Measurements from ENCODE around the gene MED1. TPM values are rescaled to one million over a fixed set of nuclear protein-coding genes. Genes with fewer than 3 reads are reported as not detected.
"Not testable (repeated sequence)": the region's sequence is repeated elsewhere in the genome, so short reads cannot be mapped to it uniquely, and the experiment has no call there.

The MED1 gene
- total and polyA plus RNA-seq, 5 donors, result 8.9 to 25.8 (median 21.5) TPM

GRCh38 chr17:39439868-39440267, 11.2 kb downstream of the MED1 start:
- H3K9me3 ChIP-seq (ENCODE audit: control insufficient read depth, low read length); H3K27me3 ChIP-seq (ENCODE audit: control insufficient read depth, insufficient read depth); H3K27ac ChIP-seq (ENCODE audit: low read length); H3K4me3 ChIP-seq (ENCODE audit: low read length); H3K4me1 ChIP-seq (ENCODE audit: control insufficient read depth, insufficient read depth, low read length); ATAC-seq; intact Hi-C loops (cut with DNase I); DNase-seq: not testable (repeated sequence)
- WGBS, result 96% methylated on average over 2 of the region's 2 CpGs

GRCh38 chr17:39429600-39429999, 21.5 kb downstream of the MED1 start:
- WGBS, result over 99% methylated on average over 4 of the region's 4 CpGs
- ATAC-seq, result no peak

GRCh38 chr17:39416141-39416540, 34.9 kb downstream of the MED1 start:
- Histone ChIP-seq H3K4me3 (ENCODE audit: low read length) (no peak overlapping the region), H3K4me1 (ENCODE audit: control insufficient read depth, insufficient read depth, low read length) (no peaks in the 10 kb centered on the region), H3K27me3 (ENCODE audit: control insufficient read depth, insufficient read depth) (no peaks in the 10 kb centered on the region), H3K9me3 (ENCODE audit: control insufficient read depth, low read length) (no peaks in the 10 kb centered on the region), H3K27ac (ENCODE audit: low read length) (no peak overlapping the region)
- intact Hi-C loops (cut with DNase I), result loop anchor here in 1 of 4 donors (10.0 kb wide), 1 partner anchor 89 kb away; no protein-coding TSS in a partner anchor
- no peak for DNase-seq
- no peak for ATAC-seq
- 81% methylated on average over 1 of the region's 1 CpG for WGBS

More at GRCh38 chr17:39429600-39429999, 21.5 kb downstream of the MED1 start:
- intact Hi-C loops (cut with DNase I), result no loop called here
- H3K27me3 ChIP-seq (ENCODE audit: control insufficient read depth, insufficient read depth), result no peaks in the 10 kb centered on the region
- H3K27ac ChIP-seq (ENCODE audit: low read length), result no peak overlapping the region
- no peak for DNase-seq
- H3K9me3 ChIP-seq (ENCODE audit: control insufficient read depth, low read length), result no peaks in the 10 kb centered on the region
- no peaks in the 10 kb centered on the region for H3K4me1 ChIP-seq (ENCODE audit: control insufficient read depth, insufficient read depth, low read length)
- no peak overlapping the region for H3K4me3 ChIP-seq (ENCODE audit: low read length)

GRCh38 chr17:39410279-39410678, 40.8 kb downstream of the MED1 start:
- no peak for DNase-seq
- WGBS, result 95% methylated on average over 13 of the region's 13 CpGs
- H3K9me3 ChIP-seq (ENCODE audit: control insufficient read depth, low read length), result no peaks in the 10 kb centered on the region

DNA sequence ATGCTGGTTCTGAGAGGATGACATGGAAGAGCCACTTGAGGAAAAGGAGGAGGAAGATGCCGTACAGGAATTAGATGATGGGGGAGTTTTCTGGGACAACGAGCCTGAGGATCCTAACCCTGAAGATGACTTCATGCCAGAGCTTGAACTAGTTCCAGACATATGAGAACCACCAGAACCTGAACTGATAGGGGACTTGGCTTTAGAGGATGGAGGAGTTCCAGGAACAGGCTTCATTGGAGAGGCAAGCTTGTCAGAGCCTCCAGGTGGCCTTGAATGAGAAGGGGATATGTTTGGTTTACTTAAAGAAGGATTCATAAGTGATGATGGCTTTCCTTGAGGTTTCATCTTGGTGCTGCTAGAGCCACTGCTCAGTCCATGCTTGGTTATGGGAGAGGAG, 42.7 kb downstream of the MED1 start:
- DNase-seq, result no peak
- WGBS, result 55% methylated on average over 2 of the region's 2 CpGs
- no peaks in the 10 kb centered on the region for H3K9me3 ChIP-seq (ENCODE audit: control insufficient read depth, low read length)
- ATAC-seq, result no peak
- intact Hi-C loops (cut with DNase I), result no loop called here
- no peak overlapping the region for H3K27ac ChIP-seq (ENCODE audit: low read length)
- no peaks in the 10 kb centered on the region for H3K4me1 ChIP-seq (ENCODE audit: control insufficient read depth, insufficient read depth, low read length)
- H3K4me3 ChIP-seq (ENCODE audit: low read length), result no peak overlapping the region
- H3K27me3 ChIP-seq (ENCODE audit: control insufficient read depth, insufficient read depth), result no peaks in the 10 kb centered on the region

More at GRCh38 chr17:39410279-39410678, 40.8 kb downstream of the MED1 start:
- Histone ChIP-seq H3K27me3 (ENCODE audit: control insufficient read depth, insufficient read depth) (no peaks in the 10 kb centered on the region), H3K27ac (ENCODE audit: low read length) (no peak overlapping the region), H3K4me1 (ENCODE audit: control insufficient read depth, insufficient read depth, low read length) (no peaks in the 10 kb centered on the region), H3K4me3 (ENCODE audit: low read length) (no peak overlapping the region)
- intact Hi-C loops (cut with DNase I), result loop anchor here in 1 of 4 donors (10.0 kb wide), 1 partner anchor 95 kb away; no protein-coding TSS in a partner anchor
- no peak for ATAC-seq

DNA sequence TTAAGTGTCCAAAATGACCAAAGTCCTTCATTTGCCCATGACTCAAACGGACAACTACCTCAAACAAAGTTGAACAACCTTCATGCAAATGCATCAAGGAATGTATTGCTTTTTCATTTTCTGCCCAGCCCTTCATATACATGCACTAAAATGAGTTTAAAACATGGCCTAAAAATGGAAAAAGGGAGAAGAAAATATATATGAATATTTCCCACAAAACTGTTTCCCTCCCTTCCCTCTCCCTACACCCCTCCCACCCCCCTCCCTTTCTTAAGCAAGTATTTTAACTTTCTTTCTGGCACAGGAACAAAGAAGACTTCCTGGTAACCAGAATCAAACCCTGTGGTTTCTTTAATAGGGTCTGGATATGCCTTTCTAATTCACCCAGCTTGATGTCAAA, 44.1 kb downstream of the MED1 start:
- no peaks in the 10 kb centered on the region for H3K9me3 ChIP-seq (ENCODE audit: control insufficient read depth, low read length)
- intact Hi-C loops (cut with DNase I), result no loop called here
- 79% methylated on average over 1 of the region's 1 CpG for WGBS

DNA sequence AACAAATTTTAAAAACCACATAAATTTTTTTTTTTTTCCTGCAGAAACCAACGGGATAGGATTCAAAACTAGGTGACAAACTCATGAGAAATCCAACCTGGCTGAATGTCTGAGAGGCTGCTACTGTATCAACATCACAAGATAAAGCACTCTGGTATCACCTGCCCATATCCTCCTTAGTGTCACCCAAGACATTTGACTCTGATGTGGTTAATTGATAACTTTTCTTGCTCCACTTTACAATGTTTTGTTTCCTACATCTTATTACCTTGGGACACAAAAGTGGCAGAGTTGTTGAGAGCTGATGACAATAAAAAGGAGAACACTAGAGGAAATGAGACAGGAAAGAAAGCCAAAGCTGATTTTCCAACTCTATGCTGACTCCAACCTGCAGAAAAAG, 45.6 kb downstream of the MED1 start:
- 50% methylated on average over 1 of the region's 1 CpG for WGBS
- no peaks in the 10 kb centered on the region for H3K4me1 ChIP-seq (ENCODE audit: control insufficient read depth, insufficient read depth, low read length)
- H3K9me3 ChIP-seq (ENCODE audit: control insufficient read depth, low read length), result no peaks in the 10 kb centered on the region
- no peak for ATAC-seq
- H3K27ac ChIP-seq (ENCODE audit: low read length), result no peak overlapping the region
- DNase-seq, result no peak
- no peak overlapping the region for H3K4me3 ChIP-seq (ENCODE audit: low read length)
- no peaks in the 10 kb centered on the region for H3K27me3 ChIP-seq (ENCODE audit: control insufficient read depth, insufficient read depth)
- intact Hi-C loops (cut with DNase I), result no loop called here

More for the DNA sequence above, 44.1 kb downstream of the MED1 start:
- Histone ChIP-seq H3K27me3 (ENCODE audit: control insufficient read depth, insufficient read depth) (no peaks in the 10 kb centered on the region), H3K4me3 (ENCODE audit: low read length) (no peak overlapping the region), H3K4me1 (ENCODE audit: control insufficient read depth, insufficient read depth, low read length) (no peaks in the 10 kb centered on the region), H3K27ac (ENCODE audit: low read length) (no peak overlapping the region)
- ATAC-seq (no peak), DNase-seq (no peak)

DNA sequence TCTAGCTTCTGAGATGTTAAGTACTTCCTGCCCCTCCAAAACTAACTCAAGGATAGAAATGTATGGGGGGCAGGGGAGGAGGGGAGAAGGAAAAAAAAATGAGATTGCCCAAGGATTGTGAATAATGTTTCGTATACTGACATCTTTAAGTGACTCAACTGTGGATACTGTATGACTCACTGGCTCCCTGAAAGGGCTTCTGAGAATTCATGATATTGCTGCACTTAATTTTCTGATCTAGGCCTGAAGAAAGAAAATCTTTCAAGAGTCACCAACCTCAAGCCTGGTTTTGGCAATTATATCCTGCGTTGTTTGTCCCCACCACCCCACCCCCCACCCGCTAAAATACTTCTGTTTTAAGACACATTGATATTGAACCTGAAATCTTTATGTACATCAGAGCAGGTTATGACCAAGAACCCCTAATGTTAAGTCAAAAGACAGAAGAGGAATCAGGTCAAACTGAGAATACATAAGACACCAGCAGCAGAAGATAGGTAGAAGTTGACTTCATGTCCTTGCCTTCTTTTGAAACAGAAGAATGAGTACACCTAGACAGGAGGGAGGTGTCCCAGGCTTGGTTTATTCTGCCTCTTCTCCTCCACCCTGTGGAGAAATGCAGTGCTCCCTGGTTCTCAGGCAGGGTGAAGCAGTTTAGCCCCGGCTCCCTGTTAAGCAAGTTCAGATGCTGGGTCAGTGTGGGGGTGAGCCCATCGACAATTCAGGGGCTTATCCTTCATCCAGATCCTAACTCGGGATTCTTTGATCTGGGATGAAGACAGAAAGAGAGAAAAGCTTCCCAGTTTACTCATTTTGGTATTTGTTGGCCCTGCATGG, 46.3 kb downstream of the MED1 start:
- H3K27me3 ChIP-seq (ENCODE audit: control insufficient read depth, insufficient read depth), result no peaks in the 10 kb centered on the region
- H3K4me1 ChIP-seq (ENCODE audit: control insufficient read depth, insufficient read depth, low read length), result no peaks in the 10 kb centered on the region
- intact Hi-C loops (cut with DNase I), result no loop called here
- WGBS, result 83% methylated on average over 6 of the region's 6 CpGs
- H3K4me3 ChIP-seq (ENCODE audit: low read length), result no peak overlapping the region
- H3K9me3 ChIP-seq (ENCODE audit: control insufficient read depth, low read length), result no peaks in the 10 kb centered on the region
- DNase-seq (no peak), ATAC-seq (no peak)
- H3K27ac ChIP-seq (ENCODE audit: low read length), result no peak overlapping the region

DNA sequence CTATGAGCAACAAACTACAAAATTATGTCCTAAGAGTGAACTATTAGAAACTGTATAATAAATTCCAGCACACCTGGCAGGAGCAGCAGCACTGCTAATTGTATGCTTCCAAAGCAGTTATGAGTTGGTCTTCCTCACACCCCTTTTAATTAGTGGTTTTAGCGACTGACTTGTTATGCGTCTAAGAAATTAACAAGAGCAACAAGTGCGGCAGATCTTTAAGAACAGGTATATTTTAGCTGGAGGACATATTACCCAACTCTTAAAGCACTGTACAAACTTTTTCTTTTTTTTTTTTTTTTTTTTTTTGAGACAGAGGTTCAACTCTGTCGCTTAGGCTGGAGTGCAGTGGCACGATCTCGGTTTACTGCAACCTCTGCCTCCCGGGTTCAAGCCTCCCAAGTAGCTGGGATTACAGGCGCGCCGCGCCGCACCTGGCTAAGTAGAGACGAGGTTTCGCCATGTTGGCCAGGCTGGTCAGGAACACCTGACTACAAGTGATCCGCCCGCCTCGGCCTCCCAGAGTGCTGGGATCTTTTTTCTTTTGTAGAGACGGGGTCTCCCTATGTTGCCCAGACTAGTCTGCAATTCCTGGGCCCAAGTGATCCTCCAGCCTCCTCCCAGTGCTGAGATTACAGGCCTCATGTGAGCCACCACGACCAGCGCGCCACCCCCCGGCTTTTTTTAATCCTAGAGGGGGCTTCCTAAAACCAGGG, 48.0 kb downstream of the MED1 start:
- ATAC-seq (no peak), DNase-seq (peak in 1 of 3 donors; percentile 56)
- WGBS, result 57% methylated on average over 22 of the region's 22 CpGs
- Histone ChIP-seq H3K27me3 (ENCODE audit: control insufficient read depth, insufficient read depth) (no peaks in the 10 kb centered on the region), H3K9me3 (ENCODE audit: control insufficient read depth, low read length) (no peaks in the 10 kb centered on the region), H3K4me1 (ENCODE audit: control insufficient read depth, insufficient read depth, low read length) (no peaks in the 10 kb centered on the region), H3K27ac (ENCODE audit: low read length) (no peak overlapping the region), H3K4me3 (ENCODE audit: low read length) (no peak overlapping the region)
- intact Hi-C loops (cut with DNase I), result no loop called here

GRCh38 chr17:39402244-39402889, 48.7 kb downstream of the MED1 start:
- intact Hi-C loops (cut with DNase I), result no loop called here
- H3K4me3 ChIP-seq (ENCODE audit: low read length), result peak overlapping the region; percentile 90
- H3K27ac ChIP-seq (ENCODE audit: low read length), result peak overlapping the region; percentile 79
- DNase-seq, result peak; percentile 94 to 98 (median 96)
- H3K9me3 ChIP-seq (ENCODE audit: control insufficient read depth, low read length), result no peaks in the 10 kb centered on the region
- no peaks in the 10 kb centered on the region for H3K27me3 ChIP-seq (ENCODE audit: control insufficient read depth, insufficient read depth)
- peak; percentile 93 to 94 for ATAC-seq
- WGBS, result under 1% methylated on average over 53 of the region's 53 CpGs
- H3K4me1 ChIP-seq (ENCODE audit: control insufficient read depth, insufficient read depth, low read length), result no peaks in the 10 kb centered on the region

All from right cardiac atrium (tissue), 5 donors.